Measurements from ENCODE around the gene SCYGR7.

SCYGR7 gene

DNA sequence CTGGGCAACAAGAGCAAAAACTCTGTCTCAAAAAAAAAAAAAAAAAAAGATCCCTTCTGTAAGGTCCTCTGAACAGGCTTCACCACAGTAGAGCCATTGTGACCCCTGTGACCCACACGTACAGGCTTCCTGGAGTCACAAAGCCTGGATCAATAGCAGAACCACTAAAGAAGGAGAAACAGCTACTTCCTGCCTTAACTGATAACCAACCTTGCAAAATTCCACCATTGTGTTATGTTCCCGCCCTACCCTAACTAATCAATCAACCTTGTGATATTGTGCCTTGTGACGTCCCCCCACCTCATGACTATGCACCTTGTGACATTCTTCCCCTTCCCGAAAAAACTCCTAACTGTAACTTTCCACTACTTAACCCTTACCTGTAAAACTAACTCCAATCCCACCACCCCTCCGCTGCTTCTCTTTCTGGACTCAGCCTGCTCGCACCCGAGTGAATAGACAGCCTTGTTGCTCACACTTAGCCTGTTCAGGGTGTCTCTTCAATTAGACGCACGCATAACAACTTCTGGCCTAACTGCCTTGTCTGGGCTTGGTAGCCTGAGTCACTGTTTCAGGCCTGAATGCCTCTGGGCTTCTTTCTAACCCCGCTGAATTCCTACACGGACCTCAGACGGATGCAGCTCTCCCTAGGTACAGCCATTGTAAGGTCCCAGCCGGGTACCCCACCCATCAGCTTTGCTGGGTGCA, 31.4 kb downstream of the SCYGR7 start:
- no peak for DNase-seq

DNA sequence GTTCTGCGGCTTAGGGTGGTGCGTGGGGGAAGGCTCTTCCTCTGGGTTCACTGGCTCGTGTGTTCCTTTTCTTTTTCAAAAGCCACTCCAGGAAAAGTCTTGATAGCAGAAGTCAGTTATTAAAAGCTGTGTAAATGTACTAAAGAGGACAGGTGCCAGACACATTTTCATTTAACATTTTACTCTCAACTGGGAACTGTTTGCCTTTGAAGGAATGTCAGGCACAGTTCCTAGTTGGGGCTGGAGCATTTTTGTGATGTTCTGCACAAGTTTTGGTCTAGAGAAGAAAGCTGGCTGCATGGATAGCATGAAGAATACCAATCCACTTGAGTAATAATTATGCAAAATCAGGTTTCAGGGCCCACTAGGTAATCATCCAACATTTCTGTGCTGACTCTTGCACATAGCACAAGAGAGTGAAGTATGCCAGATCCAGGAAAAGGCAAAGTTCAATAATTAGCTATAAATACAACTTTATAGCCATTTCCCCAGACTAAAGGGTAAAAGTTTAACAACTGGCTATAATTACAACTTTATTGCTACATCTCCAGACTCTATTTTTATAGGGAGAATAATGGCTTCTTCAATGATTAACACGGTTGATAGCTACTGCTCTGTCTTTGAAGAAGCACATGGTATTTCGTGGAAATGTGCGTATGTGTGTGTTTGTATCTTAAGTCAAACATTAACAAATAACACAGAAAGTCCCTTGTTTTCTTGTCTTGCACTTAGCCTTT, 33.8 kb downstream of the SCYGR7 start:
- DNase-seq: no peak

DNA sequence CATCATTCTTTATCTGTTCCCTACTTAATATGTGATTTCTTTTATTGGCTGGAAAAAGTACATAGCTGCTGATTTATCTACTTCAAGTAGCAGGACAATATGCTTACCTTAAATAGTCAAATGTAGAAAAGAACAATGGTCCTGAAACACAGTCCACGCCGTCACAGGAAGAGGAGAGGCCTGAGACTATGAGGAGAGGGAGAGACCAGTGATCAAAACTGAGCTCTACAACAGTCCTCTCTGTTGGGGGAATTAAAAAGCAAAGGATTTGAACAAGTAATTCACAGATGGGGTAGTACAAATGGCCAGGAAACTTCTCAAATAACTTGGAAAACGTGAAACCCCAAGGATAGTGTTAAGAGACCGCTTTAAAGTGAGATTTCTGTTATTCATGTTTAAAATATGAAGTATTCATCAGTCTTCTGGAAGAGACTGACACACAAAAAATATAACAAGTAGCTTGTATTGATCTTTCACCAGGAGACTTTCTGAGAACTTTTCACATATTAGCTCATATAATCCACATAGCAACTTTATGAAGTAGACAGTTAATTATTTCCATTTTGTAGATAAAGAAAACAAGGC, 37.7 kb downstream of the SCYGR7 start:
- DNase-seq: no peak

DNA sequence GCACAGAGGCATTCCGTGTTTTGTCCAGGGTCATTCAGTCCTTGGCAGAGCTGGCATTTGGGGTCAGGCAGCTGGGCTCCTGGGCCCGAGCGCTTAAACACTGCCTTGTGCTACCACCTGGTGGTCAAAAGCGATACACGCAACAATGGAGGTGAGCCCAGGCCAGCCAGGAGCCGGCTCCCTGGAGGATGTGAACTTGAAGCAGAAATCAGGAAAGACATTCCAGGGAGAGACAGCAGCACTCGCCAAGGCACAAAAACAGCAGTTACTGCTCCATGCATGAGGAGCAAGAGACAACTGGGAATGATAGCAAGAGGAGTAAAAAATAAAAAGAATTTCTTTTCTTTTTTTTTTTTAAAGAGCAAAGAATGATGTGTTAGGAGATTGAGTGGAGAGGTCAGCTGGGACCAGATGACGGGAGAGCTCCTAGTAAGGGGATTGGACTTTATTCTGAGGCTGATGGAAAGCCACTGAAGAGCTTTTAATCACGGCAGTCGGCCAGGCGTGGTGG, 38.3 kb downstream of the SCYGR7 start:
- DNase-seq: peak; percentile 7

DNA sequence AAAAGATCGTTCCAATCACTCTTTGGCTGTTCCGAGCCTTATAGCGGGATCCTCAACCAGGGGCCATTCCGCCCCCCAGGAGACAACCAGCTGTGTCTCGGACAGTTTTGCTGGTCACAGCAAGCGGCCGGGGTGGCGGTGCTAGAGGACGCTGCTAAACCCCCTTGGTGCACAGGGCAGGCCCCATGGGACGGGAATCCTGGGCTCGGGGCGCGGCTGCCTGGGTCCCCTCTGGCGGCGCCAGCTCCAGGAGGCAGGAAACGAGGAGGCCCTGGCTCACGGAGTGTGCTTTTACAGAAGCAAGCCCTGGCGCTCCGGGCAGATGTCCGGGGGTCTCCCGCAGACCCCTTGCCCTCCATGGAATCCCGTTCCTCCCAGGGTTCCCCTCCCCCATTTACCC, 39.7 kb downstream of the SCYGR7 start:
- DNase-seq: no peak

DNA sequence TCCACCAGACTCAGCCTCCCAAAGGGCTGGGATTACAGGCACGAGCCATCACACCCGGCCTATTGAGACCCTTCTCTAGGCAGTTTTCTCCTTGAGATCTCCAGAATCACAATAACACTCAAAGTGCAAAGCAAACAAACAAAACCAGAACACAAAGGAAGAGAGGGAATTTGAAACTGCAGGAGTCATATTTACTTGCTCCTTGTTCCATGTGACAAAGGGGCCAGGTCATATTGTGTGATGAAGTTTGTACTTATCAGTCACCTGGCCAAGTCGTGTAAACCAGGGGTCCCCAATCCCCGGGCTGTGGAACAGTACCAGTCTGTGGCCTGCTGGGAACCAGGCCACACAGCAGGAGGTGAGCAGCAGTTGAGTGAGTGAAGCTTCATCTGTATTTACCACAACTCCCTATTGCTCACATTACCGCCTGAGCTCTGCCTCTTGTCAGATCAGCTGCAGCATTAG, 44.1 kb downstream of the SCYGR7 start:
- no peak for DNase-seq

DNA sequence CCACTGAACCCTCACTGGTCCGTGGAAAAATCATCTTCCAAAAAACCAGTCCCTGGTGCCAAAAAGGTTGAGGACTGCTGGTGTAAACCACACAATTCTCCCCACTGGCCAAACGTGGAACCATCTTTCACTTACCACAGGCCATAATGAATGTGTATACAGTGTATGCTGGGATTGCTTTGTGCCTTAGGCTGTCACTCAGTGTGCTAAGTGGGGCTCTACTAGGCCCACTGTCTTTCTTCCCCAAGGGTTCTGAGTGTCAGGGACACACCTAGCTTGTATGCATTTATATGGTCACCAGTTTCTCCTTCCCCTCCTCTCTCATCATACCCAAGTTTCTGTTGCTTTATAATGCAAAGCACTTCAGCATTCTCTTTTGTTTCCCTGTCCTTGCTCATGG, 44.8 kb downstream of the SCYGR7 start:
- DNase-seq: no peak

DNA sequence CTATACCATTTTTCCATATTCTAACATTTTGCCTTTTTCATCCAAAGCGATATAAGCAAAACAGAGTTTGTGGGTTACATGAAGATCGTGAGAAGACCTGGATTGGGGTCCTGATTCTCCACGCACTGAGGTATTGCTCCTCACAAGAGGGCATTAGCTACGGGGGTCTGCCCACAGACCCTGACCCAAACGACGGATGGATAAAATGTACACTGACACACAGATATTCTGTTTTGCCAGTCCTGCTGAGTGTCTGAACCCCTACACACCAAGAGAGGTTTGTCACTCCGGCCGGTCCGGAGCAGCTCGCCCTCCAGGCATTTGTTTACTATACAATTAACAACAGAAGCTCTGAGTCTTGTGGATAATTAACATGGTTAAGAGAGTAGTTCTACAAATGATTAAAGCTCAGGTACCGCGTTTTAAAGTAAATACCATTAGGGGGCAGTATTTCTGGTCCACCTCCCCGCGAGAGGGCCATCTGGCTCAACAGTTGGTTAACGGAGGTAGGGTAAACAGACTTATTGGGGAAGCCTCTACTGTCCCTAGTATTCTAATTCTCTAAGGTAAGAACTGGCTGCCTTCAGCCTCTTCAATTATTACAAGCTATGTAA, 46.0 kb downstream of the SCYGR7 start:
- no peak for DNase-seq

DNA sequence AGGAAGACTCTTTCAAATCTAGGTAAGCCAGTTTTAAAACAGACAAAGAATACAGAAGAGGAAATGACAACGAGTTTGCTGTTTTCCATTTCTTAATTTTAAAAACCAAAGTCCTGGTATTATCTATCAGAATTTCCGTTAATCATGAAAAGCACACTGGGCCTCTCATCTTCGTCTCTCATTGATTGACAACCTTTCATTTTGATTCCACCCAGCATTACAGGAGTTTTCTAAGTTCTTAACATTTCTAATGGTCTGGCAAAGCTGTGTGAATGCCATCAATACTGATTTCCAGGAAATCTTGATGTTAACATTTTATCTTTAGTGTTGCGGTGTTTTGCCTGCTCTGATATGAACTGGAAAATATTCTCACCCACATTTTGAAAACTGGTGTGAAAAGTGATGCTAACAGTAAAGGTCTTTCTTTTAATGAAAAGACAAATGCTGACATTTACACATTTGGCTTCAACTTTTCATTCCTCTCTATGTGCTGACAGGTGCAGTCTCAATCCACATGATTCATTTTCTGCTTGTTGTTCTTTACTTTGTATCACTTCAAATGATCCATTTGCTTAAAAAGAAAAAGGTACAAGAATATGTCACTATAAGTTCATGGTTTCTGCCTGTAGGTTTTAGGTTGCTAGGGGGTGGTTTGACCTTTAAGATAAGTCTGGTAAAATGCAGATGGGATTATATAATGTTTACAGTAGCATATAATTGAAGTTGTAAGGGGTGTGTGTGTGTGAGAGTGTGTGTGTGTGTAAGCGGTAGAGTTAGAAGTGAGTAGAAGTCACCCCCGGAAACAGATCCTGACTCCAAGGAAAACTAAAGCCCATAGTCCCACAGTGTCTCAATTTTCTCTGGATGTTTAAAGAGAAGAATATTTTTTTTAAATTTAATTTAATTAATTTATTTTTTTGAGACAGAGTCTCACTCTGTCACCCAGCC, 47.0 kb downstream of the SCYGR7 start:
- no peak for DNase-seq
